AG09309 (cell line): ENCODE results near the gene MTUS2.

ENCODE experiments used
- DNase-seq: peaks from one replicate; pipeline ENCODE4 v3.0.0-alpha.2; 2010; ENCODE audit warnings: low read depth
- H3K4me3 ChIP-seq: 2 replicates; pipeline ENCODE4 v1.5.1; 2011; ENCODE audit warnings: mild to moderate bottlenecking, low read depth, low read length, moderate library complexity; ENCODE audit not compliant: control insufficient read depth
- TF ChIP-seq, protein P1 (sequence below): IDR thresholded peaks from 2 replicates; pipeline ENCODE4 v1.5.1; 2011; ENCODE audit warnings: mild to moderate bottlenecking, low read depth, low read length, inconsistent platforms; ENCODE audit not compliant: insufficient read depth, control insufficient read depth; ENCODE audit errors: missing control alignments

Gene MTUS2

DNA sequence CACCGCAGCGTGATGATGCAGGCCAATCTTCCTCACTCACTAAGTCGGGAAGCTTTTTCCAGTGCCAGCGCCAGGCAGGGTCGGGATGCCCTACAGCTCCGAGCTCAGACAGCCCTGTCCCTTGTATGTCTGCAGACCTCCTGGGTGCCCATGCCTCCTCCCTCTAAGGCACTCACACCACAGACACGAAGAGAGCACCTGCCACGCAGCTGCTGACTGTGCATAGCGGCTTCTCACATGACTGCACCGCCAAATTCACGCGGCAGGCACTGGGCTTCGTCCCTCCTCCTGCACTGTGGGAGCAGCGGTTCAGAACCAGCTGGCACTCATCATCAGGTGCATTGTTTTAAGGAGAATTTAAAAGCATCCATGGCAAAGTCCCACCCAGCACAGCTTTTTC is 687.2 kb downstream of the MTUS2 start:
- DNase-seq: no peak
- no peak overlapping the region for H3K4me3 ChIP-seq
- TF ChIP-seq, protein P1, sequence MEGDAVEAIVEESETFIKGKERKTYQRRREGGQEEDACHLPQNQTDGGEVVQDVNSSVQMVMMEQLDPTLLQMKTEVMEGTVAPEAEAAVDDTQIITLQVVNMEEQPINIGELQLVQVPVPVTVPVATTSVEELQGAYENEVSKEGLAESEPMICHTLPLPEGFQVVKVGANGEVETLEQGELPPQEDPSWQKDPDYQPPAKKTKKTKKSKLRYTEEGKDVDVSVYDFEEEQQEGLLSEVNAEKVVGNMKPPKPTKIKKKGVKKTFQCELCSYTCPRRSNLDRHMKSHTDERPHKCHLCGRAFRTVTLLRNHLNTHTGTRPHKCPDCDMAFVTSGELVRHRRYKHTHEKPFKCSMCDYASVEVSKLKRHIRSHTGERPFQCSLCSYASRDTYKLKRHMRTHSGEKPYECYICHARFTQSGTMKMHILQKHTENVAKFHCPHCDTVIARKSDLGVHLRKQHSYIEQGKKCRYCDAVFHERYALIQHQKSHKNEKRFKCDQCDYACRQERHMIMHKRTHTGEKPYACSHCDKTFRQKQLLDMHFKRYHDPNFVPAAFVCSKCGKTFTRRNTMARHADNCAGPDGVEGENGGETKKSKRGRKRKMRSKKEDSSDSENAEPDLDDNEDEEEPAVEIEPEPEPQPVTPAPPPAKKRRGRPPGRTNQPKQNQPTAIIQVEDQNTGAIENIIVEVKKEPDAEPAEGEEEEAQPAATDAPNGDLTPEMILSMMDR: no peak

GRCh38 chr13:29508130-29508875 is 688.2 kb downstream of the MTUS2 start:
- H3K4me3 ChIP-seq: no peak overlapping the region
- DNase-seq: peak; percentile 46
- TF ChIP-seq, protein P1: peak; percentile 98

GRCh38 chr13:29508876-29509252 is 688.7 kb downstream of the MTUS2 start:
- DNase-seq: no peak
- TF ChIP-seq, protein P1: no peak
- H3K4me3 ChIP-seq: no peak overlapping the region

DNA sequence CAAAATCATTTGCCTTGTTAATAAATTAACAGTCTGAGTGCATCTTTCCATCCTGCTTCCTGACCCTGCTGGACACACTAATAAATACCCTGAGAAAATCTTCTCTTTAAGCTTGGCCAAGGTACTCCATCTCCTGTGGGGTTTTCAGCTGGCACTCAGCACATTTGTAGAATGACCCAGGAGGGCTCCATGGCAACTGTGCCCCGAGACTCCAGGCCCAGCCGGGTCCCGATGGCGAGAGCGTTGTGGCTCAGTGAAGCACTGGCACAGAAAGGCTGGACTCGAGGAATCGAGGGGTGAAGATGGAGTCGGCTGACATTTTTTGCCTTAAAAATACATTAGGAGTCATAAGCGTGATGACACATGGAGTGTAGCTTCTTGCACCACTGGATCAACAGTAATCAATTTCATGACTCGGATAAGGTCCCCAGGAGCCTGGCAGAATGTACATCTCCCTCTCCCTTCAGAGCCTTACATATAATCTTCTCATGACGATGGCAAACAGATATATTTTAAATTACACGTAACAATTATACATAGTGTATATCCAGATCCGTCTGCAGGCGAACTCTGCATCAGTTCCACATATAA is 690.0 kb downstream of the MTUS2 start:
- no peak for DNase-seq
- H3K4me3 ChIP-seq: no peak overlapping the region
- TF ChIP-seq, protein P1: no peak

- no peak for DNase-seq
- TF ChIP-seq, protein P1: no peak
- no peak overlapping the region for H3K4me3 ChIP-seq
These were observed 690.5 kb downstream of the MTUS2 start for GRCh38 chr13:29510651-29511084.

DNA sequence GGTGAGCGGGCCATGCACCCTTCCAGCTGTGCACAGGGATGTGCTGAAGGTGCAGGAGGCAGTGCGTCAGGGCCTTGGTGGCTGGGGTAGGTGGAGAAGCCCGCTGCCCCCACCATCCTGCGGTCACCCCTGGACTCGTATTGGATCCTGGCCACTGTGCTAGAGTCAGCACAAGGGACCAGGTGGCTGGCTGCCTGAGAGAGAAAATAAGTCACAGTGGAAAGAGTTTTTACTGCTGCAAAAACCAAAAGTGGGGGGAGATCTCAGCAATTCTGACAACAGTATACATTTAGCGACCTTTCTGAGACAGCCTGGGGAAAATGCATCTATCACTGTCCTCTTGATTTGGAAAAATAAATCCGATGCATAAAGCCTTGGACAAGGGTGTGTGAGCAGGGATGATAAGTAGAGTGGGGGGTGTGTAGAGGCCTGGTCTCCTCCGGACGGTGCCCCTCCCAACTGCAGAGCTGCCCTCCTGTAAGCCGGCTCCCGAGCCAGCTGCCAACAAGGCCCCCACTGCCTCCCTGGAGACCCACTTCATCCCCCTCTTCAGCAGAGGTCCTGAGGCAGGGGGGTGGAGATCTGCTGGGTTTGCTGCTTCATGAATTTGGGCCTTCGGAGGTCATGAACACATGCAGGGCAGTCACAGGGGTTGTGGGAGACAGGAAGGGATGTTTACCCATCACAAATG is 691.1 kb downstream of the MTUS2 start:
- TF ChIP-seq, protein P1: no peak
- DNase-seq: no peak
- no peak overlapping the region for H3K4me3 ChIP-seq
